Measurements from ENCODE around the gene BOLA2B.

GRCh38 chr16:30179931-30180330 lies 13.5 kb downstream of the BOLA2B start:
- TF ChIP-seq, protein P1, sequence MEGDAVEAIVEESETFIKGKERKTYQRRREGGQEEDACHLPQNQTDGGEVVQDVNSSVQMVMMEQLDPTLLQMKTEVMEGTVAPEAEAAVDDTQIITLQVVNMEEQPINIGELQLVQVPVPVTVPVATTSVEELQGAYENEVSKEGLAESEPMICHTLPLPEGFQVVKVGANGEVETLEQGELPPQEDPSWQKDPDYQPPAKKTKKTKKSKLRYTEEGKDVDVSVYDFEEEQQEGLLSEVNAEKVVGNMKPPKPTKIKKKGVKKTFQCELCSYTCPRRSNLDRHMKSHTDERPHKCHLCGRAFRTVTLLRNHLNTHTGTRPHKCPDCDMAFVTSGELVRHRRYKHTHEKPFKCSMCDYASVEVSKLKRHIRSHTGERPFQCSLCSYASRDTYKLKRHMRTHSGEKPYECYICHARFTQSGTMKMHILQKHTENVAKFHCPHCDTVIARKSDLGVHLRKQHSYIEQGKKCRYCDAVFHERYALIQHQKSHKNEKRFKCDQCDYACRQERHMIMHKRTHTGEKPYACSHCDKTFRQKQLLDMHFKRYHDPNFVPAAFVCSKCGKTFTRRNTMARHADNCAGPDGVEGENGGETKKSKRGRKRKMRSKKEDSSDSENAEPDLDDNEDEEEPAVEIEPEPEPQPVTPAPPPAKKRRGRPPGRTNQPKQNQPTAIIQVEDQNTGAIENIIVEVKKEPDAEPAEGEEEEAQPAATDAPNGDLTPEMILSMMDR (IDR thresholded peaks at IDR 0.05) = no peak
- no peak for TF ChIP-seq POLR2A (IDR thresholded peaks at IDR 0.05)
